Spleen (tissue), 7 donors: ENCODE results near the gene TRMT44.

Experiments
- POLR2A ChIP-seq, 3 donors: fragments of 450-650 bp; IDR thresholded peaks; one replicate each; pipeline ENCODE4 v1.5.1; 2017; ENCODE audit warnings: antibody characterized with exemption in 3 of 3, mild to moderate bottlenecking in 1 of 3
- POLR2AphosphoS5 ChIP-seq, 3 donors: sonication (generic); formaldehyde crosslinking; IDR thresholded peaks; one replicate each; pipeline ENCODE4 v1.5.1; 2017; ENCODE audit warnings: antibody characterized with exemption in 3 of 3
- TF ChIP-seq, protein P1 (sequence below), 11 experiments: fragments of 200-600 bp in 7 of 11; fragments of 450-650 bp in 4 of 11; sonication (generic) in 4 of 11; IDR thresholded peaks in 8 of 11; conservative IDR thresholded peaks in 3 of 11; 1 replicate in 7 of 11; 2 replicates in 4 of 11; pipeline versions ENCODE4 v1.4.0 to v1.8.0; 2016 to 2021; ENCODE audit warnings: antibody characterized with exemption in 11 of 11, inconsistent platforms in 4 of 11, mild to moderate bottlenecking in 1 of 11
- donor health status: DM: no; HTN: no; CAD: no; lungs with moderate emphysema.
- donor health status: DM: no; HTN: no; CAD: no.
- donor health status: DM: no; HTN: no; CAD: no.

- TF ChIP-seq, protein P1, sequence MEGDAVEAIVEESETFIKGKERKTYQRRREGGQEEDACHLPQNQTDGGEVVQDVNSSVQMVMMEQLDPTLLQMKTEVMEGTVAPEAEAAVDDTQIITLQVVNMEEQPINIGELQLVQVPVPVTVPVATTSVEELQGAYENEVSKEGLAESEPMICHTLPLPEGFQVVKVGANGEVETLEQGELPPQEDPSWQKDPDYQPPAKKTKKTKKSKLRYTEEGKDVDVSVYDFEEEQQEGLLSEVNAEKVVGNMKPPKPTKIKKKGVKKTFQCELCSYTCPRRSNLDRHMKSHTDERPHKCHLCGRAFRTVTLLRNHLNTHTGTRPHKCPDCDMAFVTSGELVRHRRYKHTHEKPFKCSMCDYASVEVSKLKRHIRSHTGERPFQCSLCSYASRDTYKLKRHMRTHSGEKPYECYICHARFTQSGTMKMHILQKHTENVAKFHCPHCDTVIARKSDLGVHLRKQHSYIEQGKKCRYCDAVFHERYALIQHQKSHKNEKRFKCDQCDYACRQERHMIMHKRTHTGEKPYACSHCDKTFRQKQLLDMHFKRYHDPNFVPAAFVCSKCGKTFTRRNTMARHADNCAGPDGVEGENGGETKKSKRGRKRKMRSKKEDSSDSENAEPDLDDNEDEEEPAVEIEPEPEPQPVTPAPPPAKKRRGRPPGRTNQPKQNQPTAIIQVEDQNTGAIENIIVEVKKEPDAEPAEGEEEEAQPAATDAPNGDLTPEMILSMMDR (IDR thresholded peaks at IDR 0.05 in 8 of 11, conservative IDR thresholded peaks at IDR 0.05 in 3 of 11), result no peak
- TF ChIP-seq POLR2A (IDR thresholded peaks at IDR 0.05), result no peak
- no peak for TF ChIP-seq POLR2AphosphoS5 (IDR thresholded peaks at IDR 0.05)
Observed at GRCh38 chr4:8474856-8475255, 34.3 kb downstream of the TRMT44 start.
